ENCODE measurements around the gene RNASET2. TPM values are rescaled to one million over a fixed set of nuclear protein-coding genes. Genes with fewer than 3 reads are reported as not detected.

The RNASET2 gene
- total RNA-seq, 1 donor from 2014 or later, result 20.3 TPM

- Mint-ChIP-seq H3K27ac (ENCODE audit: unreplicated experiment) (no peak overlapping the region), H3K4me1 (ENCODE audit: unreplicated experiment) (no peaks in the 10 kb centered on the region), H3K36me3 (ENCODE audit: unreplicated experiment) (no peaks in the 10 kb centered on the region), H3K9me3 (ENCODE audit: unreplicated experiment) (no peaks in the 10 kb centered on the region), H3K27me3 (ENCODE audit: unreplicated experiment) (no peaks in the 10 kb centered on the region), H3K4me3 (ENCODE audit: unreplicated experiment) (no peak overlapping the region)
- TF ChIP-seq, protein P1, sequence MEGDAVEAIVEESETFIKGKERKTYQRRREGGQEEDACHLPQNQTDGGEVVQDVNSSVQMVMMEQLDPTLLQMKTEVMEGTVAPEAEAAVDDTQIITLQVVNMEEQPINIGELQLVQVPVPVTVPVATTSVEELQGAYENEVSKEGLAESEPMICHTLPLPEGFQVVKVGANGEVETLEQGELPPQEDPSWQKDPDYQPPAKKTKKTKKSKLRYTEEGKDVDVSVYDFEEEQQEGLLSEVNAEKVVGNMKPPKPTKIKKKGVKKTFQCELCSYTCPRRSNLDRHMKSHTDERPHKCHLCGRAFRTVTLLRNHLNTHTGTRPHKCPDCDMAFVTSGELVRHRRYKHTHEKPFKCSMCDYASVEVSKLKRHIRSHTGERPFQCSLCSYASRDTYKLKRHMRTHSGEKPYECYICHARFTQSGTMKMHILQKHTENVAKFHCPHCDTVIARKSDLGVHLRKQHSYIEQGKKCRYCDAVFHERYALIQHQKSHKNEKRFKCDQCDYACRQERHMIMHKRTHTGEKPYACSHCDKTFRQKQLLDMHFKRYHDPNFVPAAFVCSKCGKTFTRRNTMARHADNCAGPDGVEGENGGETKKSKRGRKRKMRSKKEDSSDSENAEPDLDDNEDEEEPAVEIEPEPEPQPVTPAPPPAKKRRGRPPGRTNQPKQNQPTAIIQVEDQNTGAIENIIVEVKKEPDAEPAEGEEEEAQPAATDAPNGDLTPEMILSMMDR (IDR thresholded peaks at IDR 0.05), result no peak
- peak; percentile 48 for DNase-seq (ENCODE audit: extremely low spot score, unreplicated experiment)
Observed at GRCh38 chr6:166936079-166936787, 20.1 kb downstream of the RNASET2 start.

DNA sequence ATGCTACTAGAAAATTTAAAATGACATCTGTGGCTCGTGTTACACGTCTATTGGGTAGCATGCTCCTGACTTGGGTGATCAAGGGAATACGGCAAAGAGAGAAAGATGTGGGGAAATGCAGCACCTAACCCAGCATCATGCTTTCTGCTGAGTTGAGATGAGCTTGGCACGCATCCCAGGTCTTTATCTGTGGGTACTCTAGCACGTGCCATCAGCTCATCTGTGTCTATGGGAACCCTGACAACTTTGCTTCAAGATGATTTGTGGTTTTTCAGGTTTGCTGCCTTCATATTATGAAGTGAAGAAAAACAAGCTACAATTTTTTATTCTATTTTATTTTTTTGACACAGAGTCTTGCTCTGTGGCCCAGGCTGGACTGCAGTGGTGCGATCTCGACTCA, 21.0 kb downstream of the RNASET2 start:
- peak; percentile 30 for DNase-seq (ENCODE audit: extremely low spot score, unreplicated experiment)
- Mint-ChIP-seq H3K27me3 (ENCODE audit: unreplicated experiment) (no peaks in the 10 kb centered on the region), H3K9me3 (ENCODE audit: unreplicated experiment) (no peaks in the 10 kb centered on the region), H3K36me3 (ENCODE audit: unreplicated experiment) (no peaks in the 10 kb centered on the region), H3K4me3 (ENCODE audit: unreplicated experiment) (no peak overlapping the region), H3K27ac (ENCODE audit: unreplicated experiment) (no peak overlapping the region), H3K4me1 (ENCODE audit: unreplicated experiment) (no peaks in the 10 kb centered on the region)
- TF ChIP-seq, protein P1 (IDR thresholded peaks at IDR 0.05), result no peak

- TF ChIP-seq, protein P1 (IDR thresholded peaks at IDR 0.05), result no peak
- H3K9me3 Mint-ChIP-seq (ENCODE audit: unreplicated experiment), result no peaks in the 10 kb centered on the region
- no peaks in the 10 kb centered on the region for H3K4me1 Mint-ChIP-seq (ENCODE audit: unreplicated experiment)
- no peak overlapping the region for H3K4me3 Mint-ChIP-seq (ENCODE audit: unreplicated experiment)
- H3K27me3 Mint-ChIP-seq (ENCODE audit: unreplicated experiment), result no peaks in the 10 kb centered on the region
- no peaks in the 10 kb centered on the region for H3K36me3 Mint-ChIP-seq (ENCODE audit: unreplicated experiment)
- peak; percentile 65 for DNase-seq (ENCODE audit: extremely low spot score, unreplicated experiment)
- no peak overlapping the region for H3K27ac Mint-ChIP-seq (ENCODE audit: unreplicated experiment)
Observed at GRCh38 chr6:166934174-166934573, 22.2 kb downstream of the RNASET2 start.

DNA sequence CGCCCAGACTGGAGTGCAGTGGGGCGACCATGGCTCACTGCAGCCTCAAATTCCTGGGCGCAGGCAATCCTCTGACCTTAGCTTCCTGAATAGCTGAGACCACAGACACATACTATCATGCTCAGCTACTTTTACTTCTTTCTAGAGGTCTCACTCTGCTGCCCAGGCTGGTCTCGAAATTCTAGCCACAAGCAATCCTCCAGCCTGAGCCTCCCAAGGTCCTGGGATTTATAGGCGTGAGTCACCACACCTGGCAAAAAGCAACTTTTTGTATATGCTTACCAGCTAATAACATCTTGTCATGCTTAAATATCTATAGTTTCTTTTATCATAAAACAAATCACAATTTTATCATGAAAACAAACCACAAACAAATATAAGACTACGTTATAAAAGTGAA, 23.0 kb downstream of the RNASET2 start:
- peak; percentile 17 for DNase-seq (ENCODE audit: extremely low spot score, unreplicated experiment)
- TF ChIP-seq, protein P1 (IDR thresholded peaks at IDR 0.05), result no peak
- Mint-ChIP-seq H3K27me3 (ENCODE audit: unreplicated experiment) (no peaks in the 10 kb centered on the region), H3K4me1 (ENCODE audit: unreplicated experiment) (no peaks in the 10 kb centered on the region), H3K9me3 (ENCODE audit: unreplicated experiment) (no peaks in the 10 kb centered on the region), H3K36me3 (ENCODE audit: unreplicated experiment) (no peaks in the 10 kb centered on the region), H3K27ac (ENCODE audit: unreplicated experiment) (no peak overlapping the region), H3K4me3 (ENCODE audit: unreplicated experiment) (no peak overlapping the region)

- Mint-ChIP-seq H3K4me1 (ENCODE audit: unreplicated experiment) (no peaks in the 10 kb centered on the region), H3K36me3 (ENCODE audit: unreplicated experiment) (no peaks in the 10 kb centered on the region), H3K9me3 (ENCODE audit: unreplicated experiment) (no peaks in the 10 kb centered on the region), H3K4me3 (ENCODE audit: unreplicated experiment) (no peak overlapping the region), H3K27me3 (ENCODE audit: unreplicated experiment) (no peaks in the 10 kb centered on the region), H3K27ac (ENCODE audit: unreplicated experiment) (no peak overlapping the region)
- no peak for DNase-seq (ENCODE audit: extremely low spot score, unreplicated experiment)
- TF ChIP-seq, protein P1 (IDR thresholded peaks at IDR 0.05), result no peak
Observed at GRCh38 chr6:166932616-166933015, 23.7 kb downstream of the RNASET2 start.

Measured in osteocyte (in vitro differentiated cells).